MM.1S (cell line): ENCODE results near the gene SHTN1.

Experiments
- DNase-seq: peaks from one replicate; pipeline ENCODE4 v3.0.0-alpha.2; 2015
- H2AFZ ChIP-seq: fragments of 300-600 bp; sonication (generic); 2 replicates; pipeline ENCODE4 v1.6.0; 2016; ENCODE audit warnings: antibody characterized with exemption, low read length
- H3F3A ChIP-seq: fragments of 300-600 bp; sonication (generic); 2 replicates; pipeline ENCODE4 v1.6.1; 2016; ENCODE audit warnings: mild to moderate bottlenecking, antibody characterized with exemption, low read length, moderate library complexity, mixed read lengths; ENCODE audit not compliant: insufficient read depth
- H3K27ac ChIP-seq: fragments of 300-600 bp; sonication (generic); 2 replicates; pipeline ENCODE4 v1.5.1; 2016; ENCODE audit warnings: mild to moderate bottlenecking, low read length
- H3K27me3 ChIP-seq: fragments of 300-600 bp; sonication (generic); replicated peaks from 2 replicates; pipeline ENCODE4 v1.6.0; 2016; ENCODE audit warnings: low read length; ENCODE audit not compliant: insufficient read depth
- H3K36me3 ChIP-seq: fragments of 300-600 bp; sonication (generic); replicated peaks from 2 replicates; pipeline ENCODE4 v1.6.1; 2016; ENCODE audit warnings: mild to moderate bottlenecking, low read length, mixed read lengths; ENCODE audit not compliant: insufficient read depth
- H3K4me1 ChIP-seq: fragments of 300-600 bp; sonication (generic); 2 replicates; pipeline ENCODE4 v1.6.1; 2016; ENCODE audit warnings: low read length, mixed read lengths
- H3K4me2 ChIP-seq: fragments of 300-600 bp; sonication (generic); 2 replicates; pipeline ENCODE4 v1.6.0; 2016; ENCODE audit warnings: low read depth, low read length
- H3K4me3 ChIP-seq: fragments of 300-600 bp; sonication (generic); 2 replicates; pipeline ENCODE4 v1.5.1; 2016; ENCODE audit warnings: low read length, mixed read lengths
- H3K79me2 ChIP-seq: fragments of 300-600 bp; sonication (generic); 2 replicates; pipeline ENCODE4 v1.6.1; 2016; ENCODE audit warnings: mixed run types, low read length, mixed read lengths
- H3K9ac ChIP-seq: fragments of 300-600 bp; sonication (generic); 2 replicates; pipeline ENCODE4 v1.6.1; 2016; ENCODE audit warnings: low read length, mixed read lengths
- H3K9me2 ChIP-seq: fragments of 300-600 bp; sonication (generic); replicated peaks from 2 replicates; pipeline ENCODE4 v1.6.1; 2016; ENCODE audit warnings: mild to moderate bottlenecking, low read length, mixed read lengths; ENCODE audit not compliant: insufficient read depth
- H3K9me3 ChIP-seq: fragments of 300-600 bp; sonication (generic); replicated peaks from 2 replicates; pipeline ENCODE4 v1.6.1; 2016; ENCODE audit warnings: mild to moderate bottlenecking, low read length, mixed read lengths; ENCODE audit not compliant: insufficient read depth
- H4K20me1 ChIP-seq: fragments of 300-600 bp; sonication (generic); 2 replicates; pipeline ENCODE4 v1.6.1; 2016; ENCODE audit warnings: mild to moderate bottlenecking, low read length, moderate library complexity, mixed read lengths; ENCODE audit not compliant: insufficient read depth
- EZH2 ChIP-seq: fragments of 300-600 bp; sonication (generic); optimal IDR thresholded peaks from 2 replicates; pipeline ENCODE3; 2017; ENCODE audit warnings: low read depth, mild to moderate bottlenecking, antibody characterized with exemption, low read length, mixed read lengths
- EZH2phosphoT487 ChIP-seq: fragments of 300-600 bp; sonication (generic); IDR thresholded peaks from 2 replicates; pipeline ENCODE4 v1.6.1; 2018; ENCODE audit warnings: antibody characterized with exemption, low read length
- TF ChIP-seq, protein P1 (sequence below): fragments of 300-600 bp; sonication (generic); IDR thresholded peaks from 2 replicates; pipeline ENCODE4 v1.5.1; 2016; ENCODE audit warnings: antibody characterized with exemption, low read length, mixed read lengths

The SHTN1 gene

DNA sequence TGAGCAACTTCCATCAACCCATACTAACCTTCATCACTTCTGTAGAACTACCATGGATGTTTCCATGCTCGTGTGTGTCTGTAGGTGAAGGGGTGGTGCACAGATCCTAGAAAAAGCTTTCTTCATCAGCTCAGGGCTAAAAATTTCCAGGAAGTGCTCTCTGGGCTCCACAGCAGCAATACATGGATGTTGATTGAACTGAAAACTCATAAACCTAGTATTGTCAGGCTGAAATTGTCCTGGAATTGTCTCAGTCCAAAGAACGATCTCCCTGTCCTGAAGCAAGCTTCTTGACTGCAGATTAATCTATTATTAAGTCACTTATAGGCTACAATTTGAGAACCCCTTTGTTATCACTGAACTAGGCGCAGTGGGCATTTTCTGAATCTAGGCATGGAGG, 115.9 kb downstream of the SHTN1 start:
- Histone ChIP-seq H3K27ac (no peak overlapping the region), H3K4me2 (no peak overlapping the region), H3K9me2 (no peaks in the 10 kb centered on the region), H3K79me2 (no peaks in the 10 kb centered on the region), H3K9me3 (no peaks in the 10 kb centered on the region), H3K4me1 (no peaks in the 10 kb centered on the region), H4K20me1 (no peaks in the 10 kb centered on the region), H2AFZ (no peak overlapping the region), H3K27me3 (no peaks in the 10 kb centered on the region), H3F3A (no peaks in the 10 kb centered on the region), H3K4me3 (no peak overlapping the region), H3K36me3 (no peaks in the 10 kb centered on the region), H3K9ac (no peak overlapping the region)
- no peak for DNase-seq
- no peak for TF ChIP-seq EZH2
- TF ChIP-seq EZH2phosphoT487 = no peak
- TF ChIP-seq, protein P1, sequence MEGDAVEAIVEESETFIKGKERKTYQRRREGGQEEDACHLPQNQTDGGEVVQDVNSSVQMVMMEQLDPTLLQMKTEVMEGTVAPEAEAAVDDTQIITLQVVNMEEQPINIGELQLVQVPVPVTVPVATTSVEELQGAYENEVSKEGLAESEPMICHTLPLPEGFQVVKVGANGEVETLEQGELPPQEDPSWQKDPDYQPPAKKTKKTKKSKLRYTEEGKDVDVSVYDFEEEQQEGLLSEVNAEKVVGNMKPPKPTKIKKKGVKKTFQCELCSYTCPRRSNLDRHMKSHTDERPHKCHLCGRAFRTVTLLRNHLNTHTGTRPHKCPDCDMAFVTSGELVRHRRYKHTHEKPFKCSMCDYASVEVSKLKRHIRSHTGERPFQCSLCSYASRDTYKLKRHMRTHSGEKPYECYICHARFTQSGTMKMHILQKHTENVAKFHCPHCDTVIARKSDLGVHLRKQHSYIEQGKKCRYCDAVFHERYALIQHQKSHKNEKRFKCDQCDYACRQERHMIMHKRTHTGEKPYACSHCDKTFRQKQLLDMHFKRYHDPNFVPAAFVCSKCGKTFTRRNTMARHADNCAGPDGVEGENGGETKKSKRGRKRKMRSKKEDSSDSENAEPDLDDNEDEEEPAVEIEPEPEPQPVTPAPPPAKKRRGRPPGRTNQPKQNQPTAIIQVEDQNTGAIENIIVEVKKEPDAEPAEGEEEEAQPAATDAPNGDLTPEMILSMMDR = no peak

DNA sequence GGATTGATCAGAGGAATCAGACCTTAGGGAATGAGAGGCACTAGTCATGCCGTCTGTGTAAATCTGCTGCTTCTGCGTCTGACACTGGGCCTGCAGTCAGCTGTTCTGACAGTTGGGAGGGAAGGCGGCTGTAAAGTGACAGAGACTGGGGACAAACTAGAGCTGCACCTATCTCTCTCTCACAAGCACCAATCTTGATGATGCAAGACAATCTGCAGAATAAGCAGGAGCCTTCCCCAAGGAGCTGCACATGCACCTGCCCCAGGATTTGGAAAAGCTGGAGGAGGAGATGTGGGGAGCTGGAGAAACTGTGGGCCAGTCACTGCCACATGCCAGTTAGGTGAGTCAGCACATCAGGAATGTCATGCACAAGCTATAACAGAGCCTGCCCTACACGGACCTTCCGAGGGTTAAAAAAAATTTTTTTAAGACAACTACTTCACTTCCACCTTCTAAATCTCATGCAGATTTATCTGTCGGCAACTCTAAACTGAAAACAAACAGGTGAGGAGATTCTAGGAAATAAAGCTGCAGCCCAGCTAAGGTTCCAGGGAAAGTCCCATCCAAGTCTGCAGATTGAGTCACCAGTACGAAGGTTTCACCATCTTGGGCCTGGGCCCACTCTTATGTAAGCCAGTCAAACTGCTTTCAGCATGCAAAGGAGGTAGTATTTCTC, 116.5 kb downstream of the SHTN1 start:
- H3K79me2 ChIP-seq = no peaks in the 10 kb centered on the region
- no peak overlapping the region for H3K27ac ChIP-seq

DNA sequence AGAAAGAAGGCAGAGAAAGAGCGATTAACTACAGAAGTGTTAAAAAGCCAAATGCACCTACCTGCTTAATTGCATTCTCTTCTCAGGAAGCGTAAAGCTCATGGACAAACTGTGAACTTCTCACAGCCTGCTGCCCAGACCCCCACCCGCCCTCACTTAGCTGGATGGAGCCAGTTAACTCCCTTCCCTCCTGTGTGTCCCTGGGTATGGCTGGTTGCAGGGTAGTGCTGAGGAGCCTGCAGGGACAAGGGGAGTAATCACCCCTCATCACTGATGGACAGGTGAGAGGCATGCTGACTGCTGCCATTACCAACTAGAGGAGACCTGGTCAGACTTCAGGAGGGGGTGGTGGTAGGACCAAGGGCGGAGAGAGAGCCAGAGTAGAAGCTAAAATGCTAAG, 118.2 kb downstream of the SHTN1 start:
- H3K9me3 ChIP-seq = no peaks in the 10 kb centered on the region
- H2AFZ ChIP-seq = no peak overlapping the region
- no peak overlapping the region for H3K27ac ChIP-seq
- no peaks in the 10 kb centered on the region for H3K36me3 ChIP-seq
- no peaks in the 10 kb centered on the region for H3F3A ChIP-seq
- H3K4me3 ChIP-seq = no peak overlapping the region
- H3K79me2 ChIP-seq = no peaks in the 10 kb centered on the region
- no peaks in the 10 kb centered on the region for H3K27me3 ChIP-seq
- H3K4me1 ChIP-seq = no peaks in the 10 kb centered on the region
- no peaks in the 10 kb centered on the region for H3K9me2 ChIP-seq
- H3K4me2 ChIP-seq = no peak overlapping the region
- no peaks in the 10 kb centered on the region for H4K20me1 ChIP-seq
- no peak overlapping the region for H3K9ac ChIP-seq
- DNase-seq = no peak
- TF ChIP-seq EZH2phosphoT487 (no peak), EZH2 (no peak)
- TF ChIP-seq, protein P1 = no peak

More for the DNA sequence above, 116.5 kb downstream of the SHTN1 start:
- Histone ChIP-seq H3K4me2 (no peak overlapping the region), H3K9me2 (no peaks in the 10 kb centered on the region), H3K4me1 (no peaks in the 10 kb centered on the region), H3K27me3 (no peaks in the 10 kb centered on the region), H3K4me3 (no peak overlapping the region), H3K9me3 (no peaks in the 10 kb centered on the region), H3K9ac (no peak overlapping the region), H3K36me3 (no peaks in the 10 kb centered on the region), H4K20me1 (no peaks in the 10 kb centered on the region), H3F3A (no peaks in the 10 kb centered on the region), H2AFZ (no peak overlapping the region)
- TF ChIP-seq, protein P1 = no peak
- TF ChIP-seq EZH2 (no peak), EZH2phosphoT487 (no peak)
- no peak for DNase-seq
